Activated CD8-positive, alpha-beta memory T cell treated with anti-CD3 and anti-CD28 coated beads, Interleukin-2, amount 50 U/mL, for 24 hours (primary cell): ENCODE results near the gene SLC2A13.
"Not testable (repeated sequence)": the region's sequence is repeated elsewhere in the genome, so short reads cannot be mapped to it uniquely, and the experiment has no call there.

Experiments used
- DNase-seq: peaks from one replicate; pipeline ENCODE4 v3.0.0-alpha.2; 2020; ENCODE audit errors: extremely low read depth

SLC2A13 gene

DNA sequence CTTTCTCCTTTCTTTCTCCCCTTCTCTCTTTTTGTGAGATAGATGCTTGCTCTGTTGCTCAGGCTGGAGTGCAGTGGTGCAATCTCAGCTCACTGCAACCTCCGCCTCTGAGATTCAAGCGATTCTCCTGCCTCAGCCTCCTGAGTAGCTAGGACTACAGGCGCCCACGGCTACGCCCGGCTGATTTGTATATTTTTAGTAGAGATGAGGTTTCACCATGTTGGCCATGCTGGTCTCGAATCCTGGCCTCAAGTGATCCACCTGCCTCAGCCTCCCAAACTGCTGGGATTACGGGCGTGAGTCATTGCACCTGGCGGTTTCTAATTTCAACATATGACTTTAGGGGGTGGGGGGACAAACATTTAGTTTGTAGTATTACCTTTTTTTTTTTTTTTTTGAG, 293.4 kb downstream of the SLC2A13 start:
- not testable (repeated sequence) for DNase-seq

DNA sequence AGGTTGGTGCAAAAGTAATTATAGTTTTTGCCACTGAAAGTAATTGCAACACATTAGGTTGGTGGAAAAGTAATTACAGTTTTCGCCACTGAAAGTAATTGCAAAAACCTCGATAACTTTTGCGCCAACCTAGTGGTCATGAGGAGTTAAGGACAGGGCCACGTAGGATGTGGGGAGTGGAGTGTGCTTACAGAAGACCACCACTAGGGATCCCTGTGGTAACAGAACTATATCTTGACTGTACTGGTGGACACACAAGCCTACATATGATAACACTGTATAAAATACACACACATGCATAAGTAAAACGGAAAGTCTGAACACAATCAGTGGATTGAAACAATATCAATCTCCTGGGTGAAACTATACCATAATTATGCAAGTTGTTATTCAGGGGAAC, 298.8 kb downstream of the SLC2A13 start:
- no peak for DNase-seq

DNA sequence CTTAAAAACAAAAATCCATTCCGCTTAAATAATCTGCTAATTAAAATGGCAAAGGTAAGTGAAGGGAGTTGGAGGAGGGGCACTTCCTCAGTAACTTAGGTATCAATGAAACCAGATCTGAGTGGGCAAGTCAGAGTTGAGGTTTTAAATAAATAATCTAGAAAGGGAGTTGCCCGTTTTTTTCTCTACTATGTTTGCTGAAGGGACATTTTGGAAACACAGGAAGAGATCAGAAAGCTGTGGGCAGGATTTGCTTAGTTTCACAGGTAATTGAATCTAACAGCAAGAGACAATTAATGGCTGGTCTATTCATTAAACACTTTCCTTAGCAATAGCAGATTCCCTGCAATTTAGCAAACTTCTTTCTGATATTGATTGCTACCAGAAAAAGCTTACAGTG, 300.2 kb downstream of the SLC2A13 start:
- DNase-seq: no peak

DNA sequence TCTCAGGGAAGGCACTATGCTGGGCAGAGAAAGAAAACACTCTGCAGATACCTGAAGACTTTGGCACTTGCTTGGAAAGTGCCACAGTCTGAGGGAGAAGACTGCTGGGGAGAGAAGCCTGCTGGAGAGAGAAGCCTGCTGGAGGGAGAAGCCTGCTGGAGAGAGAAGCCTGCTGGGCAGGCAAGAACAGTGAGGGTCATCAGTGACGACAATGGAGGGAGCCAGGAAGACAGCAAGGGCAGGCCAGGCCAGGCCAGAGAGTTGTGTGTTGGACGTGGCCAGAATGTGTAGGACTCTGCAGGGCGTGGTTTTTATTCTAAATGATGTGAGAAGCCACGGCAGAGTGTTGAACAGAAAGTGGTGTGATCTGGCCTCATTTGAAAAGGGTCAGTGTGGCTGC, 301.0 kb downstream of the SLC2A13 start:
- DNase-seq: no peak

GRCh38 chr12:39804479-39804878, 301.4 kb downstream of the SLC2A13 start:
- DNase-seq: no peak

- no peak for DNase-seq
Observed at GRCh38 chr12:39803151-39803550, 302.7 kb downstream of the SLC2A13 start.

- no peak for DNase-seq
Observed at GRCh38 chr12:39798977-39799376, 306.9 kb downstream of the SLC2A13 start.

DNA sequence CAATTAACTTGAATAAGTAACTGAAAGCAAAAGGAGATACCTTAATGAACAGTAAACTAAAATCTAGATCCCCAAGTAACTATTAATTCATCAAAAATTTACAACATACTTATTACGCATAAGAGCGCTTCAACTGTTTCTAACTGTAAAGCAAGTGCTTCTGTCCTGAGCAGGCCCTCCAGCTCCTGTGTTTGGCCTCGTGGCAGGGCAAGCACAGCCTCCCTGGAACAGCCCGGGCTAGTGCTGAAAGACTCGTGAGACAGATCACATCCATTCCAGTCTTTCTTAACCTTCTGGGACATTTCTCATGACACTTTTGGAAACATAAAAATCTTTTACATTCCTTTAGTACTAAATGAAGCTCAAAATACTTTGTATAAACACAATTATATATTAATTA, 307.5 kb downstream of the SLC2A13 start:
- no peak for DNase-seq

GRCh38 chr12:39795481-39795880, 310.4 kb downstream of the SLC2A13 start:
- DNase-seq: no peak

- no peak for DNase-seq
Observed at GRCh38 chr12:39792938-39793337, 312.9 kb downstream of the SLC2A13 start.

DNA sequence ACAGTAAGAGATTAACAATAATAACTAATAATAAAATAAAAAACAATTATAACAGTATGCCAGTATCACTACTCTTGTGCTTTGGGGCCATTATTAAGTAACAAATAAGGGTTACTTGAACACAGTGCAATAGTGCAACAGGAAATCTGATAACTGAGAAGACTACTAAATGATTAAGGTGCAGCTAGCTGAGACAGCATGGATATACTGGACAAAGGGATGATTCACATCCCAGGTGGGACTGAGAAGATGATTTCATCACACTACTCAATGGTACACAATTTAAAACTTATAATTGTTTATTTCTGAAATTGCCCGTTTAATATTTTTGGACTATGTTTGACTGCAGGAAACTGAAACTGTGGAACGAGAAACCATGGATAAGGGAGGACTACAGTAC, 317.6 kb downstream of the SLC2A13 start:
- DNase-seq: no peak

- not testable (repeated sequence) for DNase-seq
Observed at GRCh38 chr12:39785814-39786213, 320.1 kb downstream of the SLC2A13 start.

DNA sequence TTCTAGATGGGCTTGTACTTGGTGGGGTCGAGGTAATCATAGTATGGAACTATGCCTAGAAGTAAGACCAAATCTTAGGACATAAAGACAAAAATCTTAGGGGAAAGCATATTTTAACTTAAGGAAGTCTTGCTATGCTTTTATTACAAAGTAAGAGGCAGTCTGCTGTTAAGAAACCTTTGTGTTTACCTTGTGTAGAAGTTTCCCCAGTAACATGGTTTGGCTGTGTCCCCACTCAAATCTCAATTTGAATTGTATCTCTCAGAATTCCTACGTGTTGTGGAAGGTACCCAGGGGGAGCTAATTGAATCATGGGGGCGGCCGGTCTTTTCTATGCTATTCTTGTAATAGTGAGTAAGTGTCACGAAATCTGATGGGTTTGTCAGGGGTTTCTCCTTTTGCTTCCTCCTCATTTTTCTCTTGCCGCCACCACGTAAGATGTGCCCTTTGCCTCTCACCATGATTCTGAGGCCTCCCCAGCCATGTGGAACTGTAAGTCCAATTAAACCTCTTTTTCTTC, 323.8 kb downstream of the SLC2A13 start:
- DNase-seq: no peak

DNA sequence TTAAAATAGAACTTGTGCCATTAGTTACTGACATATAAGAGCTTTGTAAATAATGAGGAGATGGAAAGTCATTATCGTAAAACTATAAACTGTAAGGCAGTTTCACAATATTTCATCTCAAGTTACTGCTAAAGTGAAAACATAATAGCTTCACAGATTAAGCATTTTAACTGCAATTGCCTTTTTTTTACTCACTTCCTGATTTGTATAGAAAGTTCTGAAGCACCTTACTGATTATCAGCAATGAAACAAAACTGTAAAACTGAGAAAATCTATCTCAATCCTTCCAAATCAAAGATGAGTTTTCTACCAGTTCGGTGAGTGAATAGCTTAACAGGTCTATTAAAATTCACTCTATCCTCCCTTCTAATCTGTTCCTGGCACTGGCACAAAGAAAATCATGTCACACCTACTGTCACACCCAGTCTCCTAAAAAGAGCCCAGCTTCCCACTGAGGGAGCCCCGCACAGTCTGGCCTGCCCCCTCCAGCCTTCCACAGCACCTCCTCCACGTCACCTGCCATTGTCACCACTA, 324.9 kb downstream of the SLC2A13 start:
- DNase-seq: no peak

DNA sequence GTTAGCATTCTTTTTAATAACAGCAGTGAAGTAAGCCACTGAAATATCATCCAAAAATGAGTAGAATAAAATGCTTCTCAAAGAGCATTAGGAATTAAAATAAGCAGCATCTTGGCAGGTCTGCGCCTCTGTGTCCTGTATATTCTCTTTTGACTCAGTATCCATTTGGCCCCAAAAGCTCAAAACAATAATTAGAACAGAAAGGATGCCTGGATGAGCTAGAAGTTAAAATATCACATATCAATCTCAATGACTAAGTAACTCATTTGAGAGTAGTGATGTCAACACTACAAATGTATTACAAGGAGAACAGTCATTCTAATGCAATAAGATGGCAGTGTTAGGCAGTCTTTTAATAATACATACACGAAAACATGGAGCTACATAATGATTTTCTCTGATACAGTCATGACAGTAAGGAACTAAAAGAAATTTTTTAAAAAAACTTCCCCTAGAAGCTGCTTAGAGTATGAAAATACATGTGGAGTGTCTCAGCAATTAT, 325.4 kb downstream of the SLC2A13 start:
- DNase-seq: no peak

- no peak for DNase-seq
Observed at GRCh38 chr12:39779768-39780340, 326.0 kb downstream of the SLC2A13 start.

DNA sequence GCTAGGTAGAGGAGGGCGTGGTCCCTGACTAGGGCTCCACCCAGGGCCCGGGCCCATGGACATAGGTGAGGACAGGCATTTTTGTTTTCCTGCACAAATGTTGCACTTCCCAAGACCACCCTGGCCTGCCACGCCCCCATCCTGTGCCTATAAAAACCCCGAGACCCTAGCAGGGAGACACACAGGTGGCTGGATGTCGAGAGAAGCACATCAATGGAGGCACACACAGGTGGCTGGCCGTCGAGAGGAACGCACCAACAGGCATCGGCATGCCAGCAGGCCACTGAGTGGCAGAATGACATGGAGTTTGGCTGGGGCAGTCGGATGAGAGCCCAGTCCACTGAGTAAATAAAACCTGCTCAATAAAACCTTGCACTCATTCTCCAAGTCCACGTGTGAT, 328.4 kb downstream of the SLC2A13 start:
- DNase-seq: no peak

DNA sequence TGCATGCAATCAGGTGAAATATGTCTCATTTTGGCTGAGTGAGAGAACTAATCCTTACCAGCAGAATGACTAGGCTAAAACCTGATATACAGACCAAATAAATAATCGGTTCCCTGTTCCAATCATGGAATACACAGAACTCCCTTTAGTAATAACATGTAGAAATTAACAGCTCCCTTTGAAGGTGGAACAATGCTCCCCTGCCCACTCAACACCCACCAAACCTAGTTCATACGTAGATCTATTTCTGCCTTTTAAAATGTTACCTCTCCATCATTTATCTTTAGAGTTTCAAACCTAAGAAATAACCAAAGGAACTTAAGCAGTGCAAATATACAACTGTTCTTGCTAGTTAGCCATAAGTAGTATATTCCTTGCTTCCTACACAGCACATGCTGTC, 332.6 kb downstream of the SLC2A13 start:
- no peak for DNase-seq

DNA sequence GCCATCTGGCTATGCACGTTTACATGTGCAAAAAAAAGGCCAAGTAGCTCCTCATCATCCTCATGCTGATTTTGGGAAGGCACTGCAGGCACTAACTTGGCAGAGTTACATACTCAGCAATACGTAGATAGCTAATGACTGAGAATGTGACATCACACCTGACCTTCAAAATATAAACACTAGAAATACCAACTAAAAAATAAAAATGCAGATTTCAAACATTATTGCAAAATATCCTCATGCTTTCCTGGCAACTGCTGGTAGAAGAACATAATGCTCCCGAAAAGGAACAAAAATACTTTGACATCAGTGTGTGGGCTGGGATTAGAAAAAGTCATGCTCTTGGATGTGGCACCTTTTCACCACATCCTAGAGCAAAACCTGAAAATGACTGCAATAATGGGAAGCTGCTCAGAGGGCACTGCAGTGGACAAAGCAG, 333.0 kb downstream of the SLC2A13 start:
- DNase-seq: no peak

GRCh38 chr12:39771456-39771855, 334.4 kb downstream of the SLC2A13 start:
- no peak for DNase-seq

- DNase-seq: no peak
Observed at GRCh38 chr12:39764944-39765560, 340.8 kb downstream of the SLC2A13 start.

DNA sequence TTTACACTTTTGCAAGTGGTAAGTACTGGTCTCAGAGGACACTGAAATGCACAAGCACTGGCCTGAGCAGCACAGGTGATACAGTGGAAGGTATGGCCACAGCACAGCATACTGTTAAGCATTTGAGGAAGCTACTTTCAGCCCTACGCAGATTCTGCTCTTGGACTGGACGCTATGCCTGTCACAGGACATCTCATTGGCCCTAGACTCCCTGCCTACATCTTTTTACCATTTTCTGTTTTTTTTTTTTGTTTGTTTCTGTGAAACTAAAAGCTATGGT, 342.1 kb downstream of the SLC2A13 start:
- no peak for DNase-seq

DNA sequence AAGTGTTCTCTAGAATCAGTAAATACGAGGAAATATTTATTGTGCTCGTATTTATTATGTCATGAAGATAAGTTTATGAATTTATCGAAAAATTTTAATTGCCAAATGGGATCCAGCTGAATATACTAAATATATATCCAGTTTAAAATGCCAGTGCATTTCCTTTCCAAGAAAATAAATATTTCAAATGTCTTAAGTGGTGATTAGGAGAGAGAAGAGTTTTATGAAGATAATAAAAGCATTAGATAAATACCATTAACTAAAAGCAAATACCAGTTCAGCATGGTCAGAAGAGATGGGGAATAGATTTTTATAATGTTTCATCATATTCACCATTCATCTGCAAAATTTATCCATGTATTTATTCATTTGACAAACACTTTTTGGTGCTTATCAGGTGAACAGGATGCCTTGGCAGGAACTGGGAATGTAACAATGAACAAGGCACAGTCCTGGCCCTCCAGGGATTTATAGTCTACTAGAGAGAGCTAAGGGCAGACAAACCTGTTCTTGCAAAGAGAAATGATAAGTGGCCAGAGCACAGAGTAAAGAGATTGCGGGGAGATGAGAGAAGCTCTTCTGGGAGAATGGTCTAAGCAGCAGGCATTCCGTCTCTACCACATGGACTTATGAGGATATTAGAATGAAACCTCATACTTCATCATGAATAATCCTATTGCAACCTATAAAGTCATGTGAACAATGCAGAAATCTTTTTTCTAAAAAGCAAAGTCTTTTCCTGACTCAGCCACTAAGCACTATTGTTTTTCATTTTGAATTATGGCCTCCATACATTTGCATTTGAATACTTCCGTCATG, 342.6 kb downstream of the SLC2A13 start:
- DNase-seq: no peak
